G401.6 (cell line): Measurements from ENCODE around the gene SERGEF.

Experiments used
- FAIRE-seq: peaks from 2 replicates; lab custom pipeline; 2012; peaks lifted over from hg19 to GRCh38; lab: Jason Lieb, UNC

SERGEF gene

GRCh38 chr11:17812091-17812864, 200.6 kb downstream of the SERGEF start:
- FAIRE-seq: no peak

GRCh38 chr11:17811352-17811751, 201.5 kb downstream of the SERGEF start:
- FAIRE-seq: no peak

GRCh38 chr11:17810746-17811145, 202.1 kb downstream of the SERGEF start:
- no peak for FAIRE-seq

GRCh38 chr11:17810041-17810440, 202.8 kb downstream of the SERGEF start:
- no peak for FAIRE-seq

GRCh38 chr11:17807034-17807433, 205.8 kb downstream of the SERGEF start:
- no peak for FAIRE-seq

GRCh38 chr11:17805873-17806272, 207.0 kb downstream of the SERGEF start:
- FAIRE-seq: no peak

GRCh38 chr11:17805043-17805442, 207.8 kb downstream of the SERGEF start:
- FAIRE-seq: no peak

- FAIRE-seq: no peak
These were observed 209.0 kb downstream of the SERGEF start for GRCh38 chr11:17803754-17804334.

GRCh38 chr11:17802491-17802890, 210.4 kb downstream of the SERGEF start:
- no peak for FAIRE-seq

GRCh38 chr11:17801166-17801565, 211.7 kb downstream of the SERGEF start:
- no peak for FAIRE-seq

GRCh38 chr11:17799147-17799546, 213.7 kb downstream of the SERGEF start:
- FAIRE-seq: no peak

- no peak for FAIRE-seq
These were observed 214.1 kb downstream of the SERGEF start for GRCh38 chr11:17798716-17799115.

- no peak for FAIRE-seq
These were observed 214.6 kb downstream of the SERGEF start for GRCh38 chr11:17798253-17798652.

GRCh38 chr11:17796154-17796553, 216.7 kb downstream of the SERGEF start:
- FAIRE-seq: no peak

- FAIRE-seq: no peak
These were observed 217.9 kb downstream of the SERGEF start for GRCh38 chr11:17794981-17795380.

GRCh38 chr11:17793642-17794170, 219.1 kb downstream of the SERGEF start:
- FAIRE-seq: no peak

GRCh38 chr11:17792161-17792560, 220.7 kb downstream of the SERGEF start:
- no peak for FAIRE-seq

GRCh38 chr11:17791144-17791543, 221.7 kb downstream of the SERGEF start:
- no peak for FAIRE-seq

- FAIRE-seq: no peak
These were observed 222.4 kb downstream of the SERGEF start for GRCh38 chr11:17790453-17790852.

- FAIRE-seq: no peak
These were observed 224.8 kb downstream of the SERGEF start for GRCh38 chr11:17788084-17788483.

GRCh38 chr11:17786824-17787525, 225.9 kb downstream of the SERGEF start:
- no peak for FAIRE-seq

GRCh38 chr11:17783878-17784277, 229.0 kb downstream of the SERGEF start:
- no peak for FAIRE-seq
